Measurements from ENCODE around the gene PVRIG. TPM values are rescaled to one million over a fixed set of nuclear protein-coding genes. Genes with fewer than 3 reads are reported as not detected.

Gene PVRIG
- total RNA-seq, 5 donors from 2014 or later (not counting 1 experiment from before 2014, with no cell fraction given), result 45.0 to 96.8 (median 78.0) TPM

DNA sequence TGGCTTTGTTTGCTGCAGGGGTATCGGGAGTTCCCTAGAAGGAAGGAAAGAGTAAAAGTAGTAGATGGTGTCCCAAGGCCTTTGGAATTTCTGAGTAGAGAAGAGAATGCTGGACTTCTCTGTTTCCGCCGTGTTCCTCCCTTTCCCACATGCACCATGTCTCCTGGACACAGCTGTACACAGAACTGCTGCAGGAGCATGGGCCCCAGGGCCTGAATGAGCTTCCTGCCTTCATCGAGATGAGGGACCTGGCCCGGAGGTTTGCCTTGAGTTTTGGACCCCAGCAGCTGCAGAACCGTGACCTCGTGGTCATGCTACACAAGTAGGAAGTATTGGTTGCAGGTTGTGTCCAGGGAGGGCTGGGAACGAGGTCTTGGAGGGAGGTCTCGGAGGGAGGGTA, 15.3 kb upstream of the PVRIG start:
- ChIA-PET POLR2A (no interaction called here), CTCF (no interaction called here)
- H3K4me3 ChIP-seq (ENCODE audit: control insufficient read depth in 1 of 2, extremely low read depth in 1 of 2, low read length in 1 of 2), result no peak overlapping the region
- H3K27me3 ChIP-seq (replicated peaks in 1 of 2; ENCODE audit: control insufficient read depth in 2 of 2, extremely low read depth in 1 of 2, insufficient read depth in 2 of 2, low read length in 1 of 2), result peaks cover 0 to 2% of the 10 kb centered on the region in 2 experiments
- Mint-ChIP-seq H3K27ac (no peak overlapping the region), H3K9me3 (no peaks in the 10 kb centered on the region), H3K36me3 (peaks cover 8% of the 10 kb centered on the region), H3K4me3 (no peak overlapping the region), H3K4me1 (peaks cover 14 to 15% (median 15%) of the 10 kb centered on the region in 3 donors), H3K27me3 (no peaks in the 10 kb centered on the region)
- ATAC-seq (replicated peaks in 1 of 4) (no peak), DNase-seq (no peak)
- H3K36me3 ChIP-seq (ENCODE audit: control insufficient read depth in 2 of 2, extremely low read depth in 1 of 2, insufficient read depth in 1 of 2, low read length in 1 of 2), result peaks cover 0 to 2% of the 10 kb centered on the region in 2 donors
- WGBS (ENCODE audit: insufficient coverage), result 92% methylated on average over 2 of the region's 9 CpGs
- H3K9me3 ChIP-seq, result no peaks in the 10 kb centered on the region
- H3K4me1 ChIP-seq (ENCODE audit: control insufficient read depth in 1 of 2, extremely low read depth in 1 of 2, insufficient read depth in 2 of 2, low read length in 2 of 2), result peaks cover 3 to 12% of the 10 kb centered on the region in 2 experiments
- no peak overlapping the region for H3K27ac ChIP-seq (ENCODE audit: low read length)

DNA sequence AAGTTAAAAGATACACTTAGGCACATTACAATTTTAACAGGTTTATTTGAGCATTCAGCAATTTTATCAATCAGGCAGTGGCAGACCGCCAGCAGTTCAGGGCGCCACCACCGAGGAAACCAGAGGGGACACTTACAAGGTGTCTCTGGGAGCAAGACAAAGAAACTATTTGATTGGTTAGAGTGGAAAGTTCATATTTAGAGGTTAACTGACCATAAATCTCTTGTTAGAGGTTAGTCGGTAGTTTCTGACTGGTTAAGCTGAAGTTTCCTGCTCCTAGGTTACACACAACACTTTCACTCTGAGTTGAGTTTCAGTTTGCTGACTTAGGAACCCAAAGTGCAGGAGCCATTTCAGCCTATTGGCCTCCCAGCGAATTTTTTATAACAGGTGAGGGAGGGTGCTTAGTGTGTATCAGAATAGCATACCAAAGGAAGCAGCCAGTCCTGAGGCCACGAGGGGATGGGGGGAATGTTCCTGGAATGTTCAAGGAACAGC, 10.8 kb upstream of the PVRIG start:
- Mint-ChIP-seq H3K27ac (peak overlapping the region; percentile 57 to 87), H3K27me3 (no peaks in the 10 kb centered on the region), H3K4me1 (peaks cover 43 to 50% (median 47%) of the 10 kb centered on the region in 3 donors), H3K9me3 (no peaks in the 10 kb centered on the region), H3K4me3 (peak overlapping the region; percentile 28 to 71 (median 50)), H3K36me3 (peaks cover 7% of the 10 kb centered on the region)
- Histone ChIP-seq H3K36me3 (ENCODE audit: control insufficient read depth in 2 of 2, extremely low read depth in 1 of 2, insufficient read depth in 1 of 2, low read length in 1 of 2) (peaks cover 0 to under 1% of the 10 kb centered on the region in 2 donors), H3K9me3 (no peaks in the 10 kb centered on the region), H3K27ac (ENCODE audit: low read length) (peak overlapping the region; percentile 11), H3K4me1 (ENCODE audit: control insufficient read depth in 1 of 2, extremely low read depth in 1 of 2, insufficient read depth in 2 of 2, low read length in 2 of 2) (peaks cover 22 to 40% of the 10 kb centered on the region in 2 experiments), H3K4me3 (ENCODE audit: control insufficient read depth in 1 of 2, extremely low read depth in 1 of 2, low read length in 1 of 2) (no peak overlapping the region), H3K27me3 (replicated peaks in 1 of 2; ENCODE audit: control insufficient read depth in 2 of 2, extremely low read depth in 1 of 2, insufficient read depth in 2 of 2, low read length in 1 of 2) (no peaks in the 10 kb centered on the region)
- CTCF ChIA-PET, result interaction anchor here (0.5 to 3.6 kb wide), 3 partner anchors 74 to 75 kb away, joined by 3 to 27 read pairs (median 4); no protein-coding TSS in a partner anchor
- DNase-seq (peak in 4 of 35 experiments; percentile 14 to 39 (median 23)), ATAC-seq (replicated peaks in 1 of 4) (peak; percentile 32 to 51 (median 42))
- 9% methylated on average over 4 of the region's 6 CpGs for WGBS (ENCODE audit: insufficient coverage)
- POLR2A ChIA-PET, result interaction anchor here in 1 of 2 donors (0.5 kb wide), 1 partner anchor 15 kb away, joined by 6 read pairs; no protein-coding TSS in a partner anchor

DNA sequence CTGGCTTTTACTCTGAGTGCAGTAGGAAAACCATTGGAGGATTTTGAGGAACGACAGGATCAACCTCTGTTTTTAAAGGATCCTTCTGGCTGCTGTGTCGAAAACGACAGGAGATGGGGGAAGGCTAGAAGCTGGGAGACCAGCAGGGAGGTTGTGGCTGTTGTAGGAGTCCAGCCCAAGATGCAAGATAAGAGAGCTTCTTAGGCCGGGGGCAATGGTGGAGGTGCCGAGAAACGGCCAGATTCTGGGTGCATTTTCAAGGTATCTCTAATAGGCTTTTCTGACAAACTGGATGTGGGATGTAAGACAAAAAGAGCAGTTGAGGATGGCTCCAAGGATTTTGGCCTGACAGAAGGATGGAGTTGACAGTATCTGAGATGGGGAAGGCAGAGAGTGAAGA, 10.3 kb upstream of the PVRIG start:
- Histone ChIP-seq H3K4me3 (ENCODE audit: control insufficient read depth in 1 of 2, extremely low read depth in 1 of 2, low read length in 1 of 2) (no peak overlapping the region), H3K36me3 (ENCODE audit: control insufficient read depth in 2 of 2, extremely low read depth in 1 of 2, insufficient read depth in 1 of 2, low read length in 1 of 2) (no peaks in the 10 kb centered on the region), H3K27ac (ENCODE audit: low read length) (peak overlapping the region; percentile 11), H3K4me1 (ENCODE audit: control insufficient read depth in 1 of 2, extremely low read depth in 1 of 2, insufficient read depth in 2 of 2, low read length in 2 of 2) (peaks cover 25 to 44% of the 10 kb centered on the region in 2 experiments), H3K9me3 (no peaks in the 10 kb centered on the region), H3K27me3 (replicated peaks in 1 of 2; ENCODE audit: control insufficient read depth in 2 of 2, extremely low read depth in 1 of 2, insufficient read depth in 2 of 2, low read length in 1 of 2) (no peaks in the 10 kb centered on the region)
- WGBS (ENCODE audit: insufficient coverage), result 86% methylated on average over 5 of the region's 6 CpGs
- ChIA-PET POLR2A (no interaction called here), CTCF (interaction anchor here (0.5 to 3.6 kb wide), 3 partner anchors 74 to 76 kb away, joined by 3 to 27 read pairs (median 4); no protein-coding TSS in a partner anchor)
- Mint-ChIP-seq H3K4me1 (peaks cover 48 to 55% (median 51%) of the 10 kb centered on the region in 3 donors), H3K27me3 (no peaks in the 10 kb centered on the region), H3K4me3 (peak overlapping the region in 2 of 3 donors; percentile 5 to 71), H3K36me3 (peaks cover 3% of the 10 kb centered on the region), H3K9me3 (no peaks in the 10 kb centered on the region), H3K27ac (peak overlapping the region; percentile 44 to 87)
- no peak for ATAC-seq (replicated peaks in 1 of 4)
- DNase-seq, result no peak

DNA sequence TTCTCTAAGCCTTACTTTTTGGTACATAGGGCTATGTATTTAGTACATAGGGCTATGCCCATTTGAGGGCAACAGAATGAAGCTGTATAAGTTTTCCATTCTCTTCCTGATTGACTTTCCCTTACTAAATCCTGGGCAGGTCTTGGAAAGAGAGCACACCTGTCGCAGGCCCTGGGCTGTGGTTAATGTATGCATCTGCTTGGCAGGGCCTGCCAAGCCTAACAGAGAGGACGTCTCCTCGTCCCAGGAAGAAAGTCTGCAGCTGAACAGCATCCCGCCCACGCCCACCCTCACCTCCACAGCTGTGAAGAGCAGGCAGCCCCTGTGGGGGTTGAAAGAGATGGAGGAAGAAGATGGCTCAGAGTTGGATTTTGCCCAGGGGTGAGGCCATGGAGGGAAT, 8.9 kb upstream of the PVRIG start:
- no CpG with 5 or more reads among the region's 5 CpGs for WGBS (ENCODE audit: insufficient coverage)
- Mint-ChIP-seq H3K36me3 (peaks cover 3% of the 10 kb centered on the region), H3K9me3 (no peaks in the 10 kb centered on the region), H3K27ac (peak overlapping the region; percentile 70 to 84), H3K4me3 (peak overlapping the region in 1 of 3 donors; percentile 71), H3K27me3 (no peaks in the 10 kb centered on the region), H3K4me1 (peaks cover 53 to 69% (median 62%) of the 10 kb centered on the region in 3 donors)
- H3K27ac ChIP-seq (ENCODE audit: low read length), result peak overlapping the region; percentile 57
- no peaks in the 10 kb centered on the region for H3K36me3 ChIP-seq (ENCODE audit: control insufficient read depth in 2 of 2, extremely low read depth in 1 of 2, insufficient read depth in 1 of 2, low read length in 1 of 2)
- peaks cover 25 to 47% of the 10 kb centered on the region in 2 experiments for H3K4me1 ChIP-seq (ENCODE audit: control insufficient read depth in 1 of 2, extremely low read depth in 1 of 2, insufficient read depth in 2 of 2, low read length in 2 of 2)
- POLR2A ChIA-PET, result interaction anchor here in 1 of 2 donors (0.6 to 0.9 kb wide), 2 partner anchors 9 to 65 kb away, joined by 3 to 5 read pairs; partner anchors contain the start of gene PVRIG
- ATAC-seq (replicated peaks in 1 of 4) (peak in 1 of 4 experiments; percentile 24), DNase-seq (no peak)
- H3K4me3 ChIP-seq (ENCODE audit: control insufficient read depth in 1 of 2, extremely low read depth in 1 of 2, low read length in 1 of 2), result peak overlapping the region in 1 of 2 donors; percentile 12
- CTCF ChIA-PET, result interaction anchor here (0.5 to 3.6 kb wide), 6 partner anchors 8 to 77 kb away, joined by 3 to 27 read pairs (median 3); partner anchors contain the start of gene LAMTOR4 (in 1 of the 2)
- H3K27me3 ChIP-seq (replicated peaks in 1 of 2; ENCODE audit: control insufficient read depth in 2 of 2, extremely low read depth in 1 of 2, insufficient read depth in 2 of 2, low read length in 1 of 2), result no peaks in the 10 kb centered on the region
- no peaks in the 10 kb centered on the region for H3K9me3 ChIP-seq

DNA sequence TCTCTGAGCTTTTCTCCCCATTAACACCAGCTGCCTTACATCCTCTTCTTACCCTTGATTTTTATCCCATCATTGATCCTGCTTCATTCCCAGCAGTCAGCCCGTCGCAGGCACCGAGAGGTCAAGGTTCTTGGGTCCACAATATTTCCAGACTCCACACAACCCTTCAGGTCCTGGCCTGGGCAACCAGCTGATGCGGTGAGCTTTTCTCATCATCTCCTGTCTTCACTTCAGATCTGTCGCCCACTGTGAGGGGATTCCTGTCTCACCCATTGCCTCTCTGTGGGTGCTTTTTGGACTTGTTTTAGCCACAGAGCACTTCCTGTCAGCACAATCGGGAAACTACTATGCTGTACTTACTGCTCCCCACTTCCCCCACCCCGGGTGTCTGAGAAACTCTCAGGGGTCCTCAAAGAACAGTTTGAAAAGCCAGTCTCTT, 8.4 kb upstream of the PVRIG start:
- ATAC-seq (replicated peaks in 1 of 4) (peak; percentile 69 to 90 (median 84)), DNase-seq (peak in 30 of 35 experiments; percentile 31 to 74 (median 52))
- WGBS (ENCODE audit: insufficient coverage), result 45% methylated on average over 5 of the region's 7 CpGs
- CTCF ChIA-PET, result interaction anchor here (0.5 to 3.6 kb wide), 5 partner anchors 9 to 78 kb away, joined by 3 to 27 read pairs (median 3); partner anchors contain the start of gene LAMTOR4 (in 1 of the 2)
- Mint-ChIP-seq H3K36me3 (peaks cover 3% of the 10 kb centered on the region), H3K9me3 (no peaks in the 10 kb centered on the region), H3K4me3 (peak overlapping the region; percentile 32 to 71 (median 58)), H3K4me1 (peaks cover 53 to 69% (median 65%) of the 10 kb centered on the region in 3 donors), H3K27me3 (no peaks in the 10 kb centered on the region), H3K27ac (peak overlapping the region; percentile 90 to 95)
- Histone ChIP-seq H3K27me3 (replicated peaks in 1 of 2; ENCODE audit: control insufficient read depth in 2 of 2, extremely low read depth in 1 of 2, insufficient read depth in 2 of 2, low read length in 1 of 2) (no peaks in the 10 kb centered on the region), H3K9me3 (no peaks in the 10 kb centered on the region), H3K27ac (ENCODE audit: low read length) (peak overlapping the region; percentile 57), H3K4me3 (ENCODE audit: control insufficient read depth in 1 of 2, extremely low read depth in 1 of 2, low read length in 1 of 2) (peak overlapping the region in 1 of 2 donors; percentile 12), H3K36me3 (ENCODE audit: control insufficient read depth in 2 of 2, extremely low read depth in 1 of 2, insufficient read depth in 1 of 2, low read length in 1 of 2) (no peaks in the 10 kb centered on the region), H3K4me1 (ENCODE audit: control insufficient read depth in 1 of 2, extremely low read depth in 1 of 2, insufficient read depth in 2 of 2, low read length in 2 of 2) (peaks cover 25 to 47% of the 10 kb centered on the region in 2 experiments)
- POLR2A ChIA-PET, result interaction anchor here in 1 of 2 donors (0.6 kb wide), 2 partner anchors 15 to 65 kb away, joined by 3 to 5 read pairs; no protein-coding TSS in a partner anchor

DNA sequence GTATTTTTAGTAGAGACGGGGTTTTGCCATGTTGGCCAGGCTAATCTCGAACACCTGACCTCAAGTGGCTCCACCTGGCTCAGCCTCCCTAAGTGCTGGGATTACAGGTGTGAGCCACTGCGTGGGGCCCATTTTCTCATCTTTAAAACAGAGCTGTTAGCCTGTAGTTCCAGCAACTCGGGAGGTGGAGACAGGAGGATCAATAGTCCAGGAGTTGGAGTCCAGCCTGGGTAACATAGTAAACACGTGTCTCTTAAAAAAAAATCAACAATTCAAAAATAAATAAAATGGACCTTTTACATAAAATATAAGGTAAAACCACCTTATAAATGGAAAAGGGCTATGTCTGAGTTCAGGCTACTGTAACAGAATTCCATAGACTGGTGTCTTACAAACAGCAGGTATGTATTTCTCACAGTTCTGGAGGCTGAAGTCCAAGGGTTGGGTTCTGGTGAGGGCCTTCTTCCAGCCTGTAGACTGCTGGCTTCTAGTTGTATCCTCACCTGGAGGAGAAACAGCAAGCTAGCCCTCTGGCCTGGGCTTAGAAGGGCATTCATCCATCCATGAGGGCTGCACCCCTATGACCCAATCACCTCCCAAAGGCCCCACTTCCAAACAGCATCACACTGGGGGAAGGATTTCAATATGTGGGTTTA, 7.0 kb upstream of the PVRIG start:
- CTCF ChIA-PET, result no interaction called here

More for the DNA sequence above, 7.0 kb upstream of the PVRIG start:
- H3K9me3 Mint-ChIP-seq, result no peaks in the 10 kb centered on the region
- Histone ChIP-seq H3K4me3 (ENCODE audit: control insufficient read depth in 1 of 2, extremely low read depth in 1 of 2, low read length in 1 of 2) (no peak overlapping the region), H3K4me1 (ENCODE audit: control insufficient read depth in 1 of 2, extremely low read depth in 1 of 2, insufficient read depth in 2 of 2, low read length in 2 of 2) (peaks cover 25 to 56% of the 10 kb centered on the region in 2 experiments), H3K27me3 (replicated peaks in 1 of 2; ENCODE audit: control insufficient read depth in 2 of 2, extremely low read depth in 1 of 2, insufficient read depth in 2 of 2, low read length in 1 of 2) (no peaks in the 10 kb centered on the region), H3K36me3 (ENCODE audit: control insufficient read depth in 2 of 2, extremely low read depth in 1 of 2, insufficient read depth in 1 of 2, low read length in 1 of 2) (no peaks in the 10 kb centered on the region), H3K27ac (ENCODE audit: low read length) (no peak overlapping the region), H3K9me3 (no peaks in the 10 kb centered on the region)
- peak overlapping the region; percentile 44 to 76 for H3K27ac Mint-ChIP-seq
- POLR2A ChIA-PET, result interaction anchor here in 1 of 2 donors (0.6 kb wide), 1 partner anchor 18 kb away, joined by 4 read pairs; no protein-coding TSS in a partner anchor
- 100% methylated on average over 2 of the region's 5 CpGs for whole genome bisulfite sequencing (ENCODE audit: insufficient coverage)
- ATAC-seq (replicated peaks in 1 of 4), result no peak
- H3K36me3 Mint-ChIP-seq, result no peaks in the 10 kb centered on the region
- H3K27me3 Mint-ChIP-seq, result no peaks in the 10 kb centered on the region
- no peak for DNase-seq
- H3K4me1 Mint-ChIP-seq, result peaks cover 64 to 77% (median 77%) of the 10 kb centered on the region in 3 donors
- peak overlapping the region in 1 of 3 donors; percentile 71 for H3K4me3 Mint-ChIP-seq
